T-cell (primary cell): ENCODE data around the gene STRIP1. TPM values are rescaled to one million over a fixed set of nuclear protein-coding genes. Genes with fewer than 3 reads are reported as not detected.
"Not testable (repeated sequence)": the region's sequence is repeated elsewhere in the genome, so short reads cannot be mapped to it uniquely, and the experiment has no call there.

Experiments
- ATAC-seq, 4 experiments: fragments of 200-7000 bp in 3 of 4; fragments of 150-1000 bp in 1 of 4; cut with Tn5 transposase; replicated peaks in 1 of 4; 1 replicate in 3 of 4; 2 replicates in 1 of 4; pipeline ENCODE4 v1.10.0; 2021; ENCODE audit warnings: moderate library complexity in 3 of 4, mild to moderate bottlenecking in 2 of 4, moderate number of reproducible peaks in 1 of 4
- CTCF ChIA-PET, 2 donors: fragments of 300-600 bp; sonication (Branson Sonifier 250); formaldehyde crosslinking; loops; one replicate each; lab custom pipeline; 2022; ENCODE audit warnings: antibody characterized with exemption in 2 of 2; lab: Charles Lee
- POLR2A ChIA-PET, 2 donors: fragments of 300-600 bp; sonication (Branson Sonifier 250); formaldehyde crosslinking; loops; one replicate each; lab custom pipeline; 2022; ENCODE audit warnings: antibody characterized with exemption in 2 of 2; lab: Charles Lee
- DNase-seq, 35 experiments: peaks; one replicate each; pipeline versions ENCODE4 v3.0.0 to v3.0.0-alpha.2; 2013 to 2023
- H3K27ac ChIP-seq: one replicate; pipeline ENCODE4 v1.5.1; 2013; ENCODE audit warnings: low read length
- H3K27me3 ChIP-seq, 2 experiments: replicated peaks in 1 of 2; 1 replicate in 1 of 2; 2 replicates in 1 of 2; pipeline versions ENCODE4 v1.6.1 to v1.7.0; 2013; ENCODE audit warnings: low read length in 1 of 2, mixed read lengths in 1 of 2; ENCODE audit not compliant: control insufficient read depth in 2 of 2, insufficient read depth in 2 of 2; ENCODE audit errors: extremely low read depth in 1 of 2
- H3K36me3 ChIP-seq, 2 donors: 1 replicate in 1 of 2; 2 replicates in 1 of 2; pipeline versions ENCODE4 v1.6.1 to v1.7.0; 2013; ENCODE audit warnings: low read length in 1 of 2; ENCODE audit not compliant: control insufficient read depth in 2 of 2, insufficient read depth in 1 of 2; ENCODE audit errors: extremely low read depth in 1 of 2
- H3K4me1 ChIP-seq, 2 experiments: 1 replicate in 1 of 2; 2 replicates in 1 of 2; pipeline versions ENCODE4 v1.6.1 to v1.7.0; 2013; ENCODE audit warnings: low read length in 2 of 2, mixed read lengths in 1 of 2; ENCODE audit not compliant: insufficient read depth in 2 of 2, control insufficient read depth in 1 of 2; ENCODE audit errors: extremely low read depth in 1 of 2
- H3K4me3 ChIP-seq, 2 donors: 1 replicate in 1 of 2; 2 replicates in 1 of 2; pipeline versions ENCODE4 v1.5.1 to v1.7.0; 2013; ENCODE audit warnings: mild to moderate bottlenecking in 2 of 2, low read length in 1 of 2, moderate library complexity in 1 of 2; ENCODE audit not compliant: control insufficient read depth in 1 of 2; ENCODE audit errors: extremely low read depth in 1 of 2
- H3K9me3 ChIP-seq: 2 replicates; pipeline ENCODE4 v1.7.0; 2013
- H3K27ac Mint-ChIP-seq, 2 donors: one replicate each; pipeline ENCODE4 v1.8.0; 2020 to 2021; ENCODE audit warnings: mild to moderate bottlenecking in 2 of 2, mixed read lengths in 2 of 2
- H3K27me3 Mint-ChIP-seq, 2 donors: one replicate each; pipeline ENCODE4 v1.8.0; 2021 to 2022; ENCODE audit warnings: mixed read lengths in 2 of 2
- H3K36me3 Mint-ChIP-seq: one replicate; pipeline ENCODE4 v1.8.0; 2021; ENCODE audit warnings: mixed read lengths
- H3K4me1 Mint-ChIP-seq, 3 donors: one replicate each; pipeline ENCODE4 v1.8.0; 2020 to 2022; ENCODE audit warnings: mixed read lengths in 3 of 3, mild to moderate bottlenecking in 1 of 3
- H3K4me3 Mint-ChIP-seq, 3 donors: one replicate each; pipeline ENCODE4 v1.8.0; 2020 to 2022; ENCODE audit warnings: mild to moderate bottlenecking in 3 of 3, mixed read lengths in 3 of 3, moderate library complexity in 3 of 3
- H3K9me3 Mint-ChIP-seq, 3 donors: one replicate each; pipeline ENCODE4 v1.8.0; 2020 to 2022; ENCODE audit warnings: mixed read lengths in 3 of 3
- WGBS: methylation state at CpG from one replicate; pipeline ENCODE4 v1.1.5; 2013; ENCODE audit warnings: missing lambda C conversion rate; ENCODE audit not compliant: insufficient coverage; 5-methylcytosine and 5-hydroxymethylcytosine counted together
- total RNA-seq, 35 experiments: library from RNA in 6 of 35; stranded (reverse) in 6 of 35; fragments of 120-200 nt in 1 of 35; gene quantifications; one replicate each; pipeline versions ENCODE4 v1.2.1 to v1.2.4 and lab custom pipeline; 2013 to 2026

STRIP1 gene
- total RNA-seq, 5 donors from 2014 or later (not counting 1 experiment from before 2014, with no cell fraction given) = 70.6 to 87.2 (median 73.3) TPM

DNA sequence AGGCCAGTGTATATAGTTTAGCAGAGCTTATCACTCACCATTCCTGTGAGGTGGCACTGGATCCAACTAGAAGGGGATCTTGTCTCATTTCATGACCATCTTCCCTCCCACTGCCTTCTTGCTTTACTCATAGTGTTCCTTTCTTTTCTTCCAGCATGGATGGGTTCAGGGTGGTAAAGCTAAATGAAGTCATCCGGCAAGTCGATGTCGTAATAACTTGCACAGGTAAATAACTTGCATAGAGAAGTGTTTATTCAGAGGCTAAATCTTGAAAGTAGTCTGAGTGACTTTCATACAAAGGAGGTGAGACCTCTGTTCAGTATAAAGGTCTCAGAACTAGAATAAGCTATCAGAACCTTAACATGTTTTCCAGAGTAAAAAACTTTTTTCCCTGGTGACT lies 16.6 kb upstream of the STRIP1 start:
- H3K4me1 ChIP-seq = no peaks in the 10 kb centered on the region
- Mint-ChIP-seq H3K27me3 (no peaks in the 10 kb centered on the region), H3K36me3 (peaks cover 76% of the 10 kb centered on the region), H3K9me3 (no peaks in the 10 kb centered on the region), H3K4me3 (no peak overlapping the region), H3K27ac (no peak overlapping the region), H3K4me1 (no peaks in the 10 kb centered on the region)
- POLR2A ChIA-PET = no interaction called here
- CTCF ChIA-PET = interaction anchor here in 1 of 2 donors (0.8 kb wide), 1 partner anchor 377 kb away, joined by 3 read pairs; no protein-coding TSS in a partner anchor
- H3K9me3 ChIP-seq = no peaks in the 10 kb centered on the region
- no peak overlapping the region for H3K4me3 ChIP-seq
- ATAC-seq = no peak
- 100% methylated on average over 3 of the region's 3 CpGs for WGBS
- H3K27me3 ChIP-seq = no peaks in the 10 kb centered on the region
- H3K27ac ChIP-seq = no peak overlapping the region
- peaks cover 4 to 93% of the 10 kb centered on the region in 2 donors for H3K36me3 ChIP-seq
- DNase-seq = no peak

DNA sequence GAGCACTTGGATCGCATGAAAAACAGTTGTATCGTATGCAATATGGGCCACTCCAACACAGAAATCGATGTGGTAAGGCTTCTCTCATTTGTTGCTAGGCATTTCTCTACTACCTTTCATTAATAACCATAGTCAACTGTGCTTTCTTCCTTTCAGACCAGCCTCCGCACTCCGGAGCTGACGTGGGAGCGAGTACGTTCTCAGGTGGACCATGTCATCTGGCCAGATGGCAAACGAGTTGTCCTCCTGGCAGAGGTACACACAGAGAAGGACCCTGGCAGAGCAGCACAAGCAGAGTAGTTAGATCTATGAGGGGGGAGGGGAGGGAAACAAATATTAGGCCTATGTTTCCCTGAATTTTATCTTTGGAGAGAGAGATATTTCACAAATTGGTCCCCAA lies 16.0 kb upstream of the STRIP1 start:
- Mint-ChIP-seq H3K9me3 (no peaks in the 10 kb centered on the region), H3K36me3 (peaks cover 79% of the 10 kb centered on the region), H3K4me1 (no peaks in the 10 kb centered on the region), H3K27me3 (no peaks in the 10 kb centered on the region), H3K4me3 (no peak overlapping the region), H3K27ac (no peak overlapping the region)
- peaks cover 3 to 95% of the 10 kb centered on the region in 2 donors for H3K36me3 ChIP-seq
- ATAC-seq (no peak), DNase-seq (no peak)
- no peaks in the 10 kb centered on the region for H3K9me3 ChIP-seq
- POLR2A ChIA-PET = no interaction called here
- CTCF ChIA-PET = interaction anchor here in 1 of 2 donors (0.6 kb wide), 2 partner anchors 27 to 56 kb away, joined by 3 read pairs; no protein-coding TSS in a partner anchor
- 100% methylated on average over 7 of the region's 9 CpGs for WGBS
- H3K27ac ChIP-seq = no peak overlapping the region
- no peaks in the 10 kb centered on the region for H3K4me1 ChIP-seq
- no peak overlapping the region for H3K4me3 ChIP-seq
- no peaks in the 10 kb centered on the region for H3K27me3 ChIP-seq

DNA sequence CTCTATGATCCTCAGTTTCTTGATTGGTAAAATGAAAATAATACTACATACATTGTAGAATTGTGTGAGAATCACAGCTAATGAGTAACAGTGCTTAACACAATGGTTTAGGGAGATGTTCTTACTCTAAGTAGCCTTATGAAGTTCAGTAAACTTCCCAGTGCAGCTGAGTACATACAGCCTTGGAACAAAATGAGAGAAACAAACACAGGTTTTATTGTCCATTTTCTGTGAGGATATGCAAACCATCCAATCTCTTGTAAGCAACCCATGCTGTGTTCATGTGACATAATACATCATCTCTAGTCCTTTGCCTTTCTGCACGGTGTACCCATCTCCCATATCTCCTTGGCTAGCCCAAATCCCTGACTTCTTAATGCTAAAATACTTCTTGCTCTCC lies 14.7 kb upstream of the STRIP1 start:
- Mint-ChIP-seq H3K27me3 (no peaks in the 10 kb centered on the region), H3K27ac (no peak overlapping the region), H3K4me3 (no peak overlapping the region), H3K9me3 (no peaks in the 10 kb centered on the region), H3K36me3 (peaks cover 81% of the 10 kb centered on the region), H3K4me1 (no peaks in the 10 kb centered on the region)
- Histone ChIP-seq H3K9me3 (no peaks in the 10 kb centered on the region), H3K27ac (no peak overlapping the region), H3K27me3 (no peaks in the 10 kb centered on the region), H3K4me1 (no peaks in the 10 kb centered on the region), H3K36me3 (peaks cover 3 to 90% of the 10 kb centered on the region in 2 donors), H3K4me3 (no peak overlapping the region)
- POLR2A ChIA-PET = no interaction called here
- CTCF ChIA-PET = interaction anchor here (0.5 to 1.0 kb wide), 3 partner anchors 10 to 520 kb away, joined by 3 to 4 read pairs (median 3); no protein-coding TSS in a partner anchor
- WGBS = 100% methylated on average over 1 of the region's 1 CpG
- ATAC-seq (no peak), DNase-seq (no peak)

DNA sequence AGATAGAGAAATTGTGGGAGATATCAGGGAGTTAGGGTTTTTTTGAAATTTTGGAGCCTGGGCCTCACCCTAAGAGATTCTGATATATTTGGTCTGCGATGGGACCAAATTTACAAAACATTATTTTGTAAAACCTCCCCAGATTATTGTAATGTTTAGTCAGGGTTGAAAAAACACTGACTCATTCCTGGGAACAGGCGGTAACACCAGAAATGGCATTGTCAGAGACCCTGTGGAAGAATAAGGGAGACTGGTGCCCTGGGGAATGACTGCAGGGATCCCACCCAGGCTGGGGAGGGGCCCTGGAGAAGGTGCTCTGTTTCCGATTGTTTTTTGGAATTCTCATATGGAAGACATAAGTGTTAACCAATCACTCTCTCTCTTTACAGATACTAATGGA lies 13.1 kb upstream of the STRIP1 start:
- ChIA-PET CTCF (no interaction called here), POLR2A (no interaction called here)
- H3K4me3 Mint-ChIP-seq = no peak overlapping the region
- H3K27me3 Mint-ChIP-seq = no peaks in the 10 kb centered on the region
- no peak overlapping the region for H3K27ac Mint-ChIP-seq
- ATAC-seq (no peak), DNase-seq (no peak)
- Histone ChIP-seq H3K27me3 (no peaks in the 10 kb centered on the region), H3K36me3 (peaks cover 3 to 78% of the 10 kb centered on the region in 2 donors), H3K27ac (no peak overlapping the region), H3K9me3 (no peaks in the 10 kb centered on the region), H3K4me1 (no peaks in the 10 kb centered on the region), H3K4me3 (no peak overlapping the region)
- no peaks in the 10 kb centered on the region for H3K4me1 Mint-ChIP-seq
- H3K9me3 Mint-ChIP-seq = no peaks in the 10 kb centered on the region
- peaks cover 71% of the 10 kb centered on the region for H3K36me3 Mint-ChIP-seq
- 100% methylated on average over 1 of the region's 3 CpGs for WGBS

DNA sequence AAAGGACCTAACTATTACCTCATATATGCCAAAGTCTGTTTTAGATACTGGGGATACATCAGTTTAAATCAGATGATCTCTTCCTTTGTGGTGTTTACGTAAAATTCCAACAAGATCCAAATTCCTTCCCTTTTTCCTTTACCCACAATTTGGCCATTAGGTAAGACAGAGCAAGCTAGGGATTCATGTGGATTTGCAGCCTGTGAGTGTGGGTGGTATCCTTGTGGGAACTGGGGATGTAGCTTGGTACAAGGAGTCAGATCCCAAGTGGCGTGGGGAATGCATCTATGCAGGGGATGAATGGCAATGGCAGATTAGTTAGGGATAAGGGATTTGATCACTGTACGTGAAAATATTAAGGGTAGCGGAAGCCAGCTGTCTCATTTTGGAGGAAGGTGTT lies 9.8 kb upstream of the STRIP1 start:
- ATAC-seq (no peak), DNase-seq (no peak)
- Histone ChIP-seq H3K27ac (no peak overlapping the region), H3K36me3 (peaks cover 0 to 44% of the 10 kb centered on the region in 2 donors), H3K27me3 (no peaks in the 10 kb centered on the region), H3K4me3 (no peak overlapping the region), H3K4me1 (peaks cover 0 to 3% of the 10 kb centered on the region in 2 experiments), H3K9me3 (no peaks in the 10 kb centered on the region)
- WGBS = 100% methylated on average over 2 of the region's 4 CpGs
- Mint-ChIP-seq H3K4me3 (no peak overlapping the region), H3K36me3 (peaks cover 41% of the 10 kb centered on the region), H3K27ac (no peak overlapping the region), H3K27me3 (no peaks in the 10 kb centered on the region), H3K9me3 (no peaks in the 10 kb centered on the region), H3K4me1 (peaks cover 0 to 2% (median 1%) of the 10 kb centered on the region in 3 donors)
- POLR2A ChIA-PET = interaction anchor here in 1 of 2 donors (0.7 kb wide), 1 partner anchor 564 kb away, joined by 5 read pairs; no protein-coding TSS in a partner anchor
- CTCF ChIA-PET = no interaction called here

DNA sequence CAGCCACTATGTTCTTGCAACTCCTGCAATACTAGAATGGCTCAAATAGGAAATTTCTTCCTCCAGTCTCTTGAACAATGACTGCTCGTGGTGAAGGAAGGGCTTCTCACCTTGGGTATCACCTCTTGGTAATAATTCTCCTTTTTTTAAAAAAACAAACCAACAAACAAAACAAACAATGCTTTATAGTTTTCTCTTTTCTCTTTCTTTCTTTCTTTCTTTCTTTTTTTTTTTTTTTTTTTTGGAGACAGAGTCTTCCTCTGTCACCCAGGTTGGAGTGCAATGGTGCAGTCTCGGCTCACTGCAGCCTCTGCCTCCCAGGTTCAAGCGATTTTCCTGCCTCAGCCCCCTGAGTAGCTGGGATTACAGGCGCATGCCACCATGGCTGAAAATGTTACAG lies 3.7 kb upstream of the STRIP1 start:
- H3K27ac ChIP-seq = peak overlapping the region; percentile 72
- H3K9me3 ChIP-seq, H3K36me3 Mint-ChIP-seq, DNase-seq, ATAC-seq, H3K9me3 Mint-ChIP-seq, H3K27me3 Mint-ChIP-seq, H3K27me3 ChIP-seq, POLR2A ChIA-PET, H3K36me3 ChIP-seq: not testable (repeated sequence)
- WGBS = 93% methylated on average over 3 of the region's 4 CpGs
- peak overlapping the region in 1 of 2 donors; percentile 29 for H3K4me3 ChIP-seq
- peaks cover 40 to 51% (median 44%) of the 10 kb centered on the region in 3 donors for H3K4me1 Mint-ChIP-seq
- CTCF ChIA-PET = interaction anchor here (0.6 to 3.1 kb wide), 9 partner anchors 19 to 288 kb away, joined by 3 to 20 read pairs (median 4); partner anchors contain the start of gene AHCYL1 (in 1 of the 2)
- H3K27ac Mint-ChIP-seq = peak overlapping the region; percentile 93 to 98
- H3K4me3 Mint-ChIP-seq = peak overlapping the region; percentile 76 to 88 (median 78)
- peaks cover 14 to 37% of the 10 kb centered on the region in 2 experiments for H3K4me1 ChIP-seq
